Measurements from ENCODE around the gene POLH. TPM values are rescaled to one million over a fixed set of nuclear protein-coding genes. Genes with fewer than 3 reads are reported as not detected.

The POLH gene
- total and polyA plus RNA-seq, 2 of the 4 experiments (the other 2 are of a cell fraction) = 13.3 to 26.0 TPM

DNA sequence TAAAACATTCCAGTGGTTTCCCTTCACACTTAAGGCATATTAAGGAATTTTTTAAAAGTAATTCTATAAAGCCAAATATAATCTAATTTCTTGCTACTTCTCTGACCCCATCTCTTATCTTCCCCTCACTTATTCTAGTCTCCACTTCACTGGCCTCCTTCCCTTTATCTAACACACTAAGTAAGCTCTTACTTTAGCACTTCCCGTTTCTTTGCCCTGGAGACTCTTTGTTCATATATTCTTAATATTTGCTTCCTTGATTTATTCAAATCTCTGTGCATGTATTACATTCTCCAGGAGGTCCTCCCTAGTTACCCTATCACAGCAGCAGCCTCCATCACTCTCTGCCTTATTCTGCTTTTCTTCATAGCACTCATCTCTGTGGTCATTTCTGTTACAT lies 32.8 kb downstream of the POLH start:
- no peaks in the 10 kb centered on the region for H3K27me3 ChIP-seq (ENCODE audit: control insufficient read depth, insufficient read depth, low read length)
- ChIA-PET POLR2A (ENCODE audit: unreplicated experiment) (no interaction called here), CTCF (interaction anchor here (0.6 to 1.6 kb wide), 3 partner anchors 11 to 470 kb away, joined by 3 to 8 read pairs (median 6); no protein-coding TSS in a partner anchor)
- no peak overlapping the region for H3K56ac ChIP-seq (ENCODE audit: extremely low read depth, insufficient read depth, low read length)
- no peak overlapping the region for H2BK120ac ChIP-seq (ENCODE audit: low read depth, low read length)
- H2BK5ac ChIP-seq (ENCODE audit: low read depth, low read length, poor library complexity, severe bottlenecking) = no peak overlapping the region
- H3K27ac ChIP-seq (ENCODE audit: insufficient read depth, low read length) = no peak overlapping the region
- H4K20me1 ChIP-seq (ENCODE audit: insufficient read depth, low read length) = peaks cover 4% of the 10 kb centered on the region; the same call in 1 of the 2 replicates
- no peak overlapping the region for H2AK9ac ChIP-seq (replicated peaks; ENCODE audit: low read depth, low read length, poor library complexity)
- H3K36me3 ChIP-seq (ENCODE audit: control insufficient read depth, insufficient read depth, low read length) = peaks cover 14% of the 10 kb centered on the region
- no peak overlapping the region for H3K4me2 ChIP-seq (ENCODE audit: low read depth, low read length)
- TF ChIP-seq, protein P1, sequence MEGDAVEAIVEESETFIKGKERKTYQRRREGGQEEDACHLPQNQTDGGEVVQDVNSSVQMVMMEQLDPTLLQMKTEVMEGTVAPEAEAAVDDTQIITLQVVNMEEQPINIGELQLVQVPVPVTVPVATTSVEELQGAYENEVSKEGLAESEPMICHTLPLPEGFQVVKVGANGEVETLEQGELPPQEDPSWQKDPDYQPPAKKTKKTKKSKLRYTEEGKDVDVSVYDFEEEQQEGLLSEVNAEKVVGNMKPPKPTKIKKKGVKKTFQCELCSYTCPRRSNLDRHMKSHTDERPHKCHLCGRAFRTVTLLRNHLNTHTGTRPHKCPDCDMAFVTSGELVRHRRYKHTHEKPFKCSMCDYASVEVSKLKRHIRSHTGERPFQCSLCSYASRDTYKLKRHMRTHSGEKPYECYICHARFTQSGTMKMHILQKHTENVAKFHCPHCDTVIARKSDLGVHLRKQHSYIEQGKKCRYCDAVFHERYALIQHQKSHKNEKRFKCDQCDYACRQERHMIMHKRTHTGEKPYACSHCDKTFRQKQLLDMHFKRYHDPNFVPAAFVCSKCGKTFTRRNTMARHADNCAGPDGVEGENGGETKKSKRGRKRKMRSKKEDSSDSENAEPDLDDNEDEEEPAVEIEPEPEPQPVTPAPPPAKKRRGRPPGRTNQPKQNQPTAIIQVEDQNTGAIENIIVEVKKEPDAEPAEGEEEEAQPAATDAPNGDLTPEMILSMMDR (conservative IDR thresholded peaks at IDR 0.05; ENCODE audit: low read depth, low read length) = no peak
- TF ChIP-seq RCOR1 (IDR thresholded peaks at IDR 0.05; ENCODE audit: insufficient replicate concordance, low read length) (no peak), MAZ (IDR thresholded peaks at IDR 0.05; ENCODE audit: borderline replicate concordance, low read depth, low read length) (no peak), FOS (IDR thresholded peaks at IDR 0.05; ENCODE audit: low read depth, low read length) (no peak), RAD21 (IDR thresholded peaks at IDR 0.05; ENCODE audit: low read length) (no peak), RFX5 (IDR thresholded peaks at IDR 0.05; ENCODE audit: low read depth, low read length) (no peak), CHD1 (IDR thresholded peaks at IDR 0.05; ENCODE audit: low read depth, low read length) (no peak), CEBPB (IDR thresholded peaks at IDR 0.05; ENCODE audit: low read depth, low read length) (no peak), BHLHE40 (IDR thresholded peaks at IDR 0.05; ENCODE audit: low read depth, low read length) (no peak), MXI1 (IDR thresholded peaks at IDR 0.05; ENCODE audit: borderline replicate concordance, low read depth, low read length) (no peak), SMC3 (IDR thresholded peaks at IDR 0.05; ENCODE audit: low read depth, low read length) (no peak), POLR2A (IDR thresholded peaks at IDR 0.05; ENCODE audit: low read depth, low read length) (no peak), MAFK (IDR thresholded peaks at IDR 0.05; ENCODE audit: low read depth, low read length) (no peak), NFE2L2 (IDR thresholded peaks at IDR 0.05; ENCODE audit: low read depth, low read length) (no peak)
- TF ChIP-seq, protein P2, sequence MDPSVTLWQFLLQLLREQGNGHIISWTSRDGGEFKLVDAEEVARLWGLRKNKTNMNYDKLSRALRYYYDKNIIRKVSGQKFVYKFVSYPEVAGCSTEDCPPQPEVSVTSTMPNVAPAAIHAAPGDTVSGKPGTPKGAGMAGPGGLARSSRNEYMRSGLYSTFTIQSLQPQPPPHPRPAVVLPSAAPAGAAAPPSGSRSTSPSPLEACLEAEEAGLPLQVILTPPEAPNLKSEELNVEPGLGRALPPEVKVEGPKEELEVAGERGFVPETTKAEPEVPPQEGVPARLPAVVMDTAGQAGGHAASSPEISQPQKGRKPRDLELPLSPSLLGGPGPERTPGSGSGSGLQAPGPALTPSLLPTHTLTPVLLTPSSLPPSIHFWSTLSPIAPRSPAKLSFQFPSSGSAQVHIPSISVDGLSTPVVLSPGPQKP (IDR thresholded peaks at IDR 0.05; ENCODE audit: borderline replicate concordance, low read depth, low read length) = no peak
- TF ChIP-seq, protein P3, sequence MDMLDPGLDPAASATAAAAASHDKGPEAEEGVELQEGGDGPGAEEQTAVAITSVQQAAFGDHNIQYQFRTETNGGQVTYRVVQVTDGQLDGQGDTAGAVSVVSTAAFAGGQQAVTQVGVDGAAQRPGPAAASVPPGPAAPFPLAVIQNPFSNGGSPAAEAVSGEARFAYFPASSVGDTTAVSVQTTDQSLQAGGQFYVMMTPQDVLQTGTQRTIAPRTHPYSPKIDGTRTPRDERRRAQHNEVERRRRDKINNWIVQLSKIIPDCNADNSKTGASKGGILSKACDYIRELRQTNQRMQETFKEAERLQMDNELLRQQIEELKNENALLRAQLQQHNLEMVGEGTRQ (IDR thresholded peaks at IDR 0.05; ENCODE audit: low read depth, low read length) = no peak
- dilution Hi-C loops (cut with HindIII; ENCODE audit: low sequenced_read_pairs, unreplicated experiment) (no loop called here), intact Hi-C loops (cut with micrococcal nuclease) (loop anchor here (1.0 kb wide), 2 partner anchors 164 to 470 kb away; no protein-coding TSS in a partner anchor), in situ Hi-C loops (cut with MboI; ENCODE audit: low sequenced_read_pairs) (loop anchor here (10.0 kb wide), 1 partner anchor 466 kb away; no protein-coding TSS in a partner anchor)
- no peak for ATAC-seq (ENCODE audit: low read depth)
- BruUV-seq (replicated peaks) = no TSS peak
- H3K79me1 ChIP-seq (ENCODE audit: low read depth in 1 of 2, low read length in 2 of 2) = peaks cover 5 to 15% of the 10 kb centered on the region in 2 experiments
- no peak overlapping the region; the same call in 1 of the 2 replicates for H3K9ac ChIP-seq (ENCODE audit: low read depth, low read length)
- H3K9me1 ChIP-seq (ENCODE audit: insufficient read depth, low read length) = no peaks in the 10 kb centered on the region
- no peak overlapping the region for H2AK5ac ChIP-seq (ENCODE audit: low read depth, low read length)
- H3K18ac ChIP-seq (ENCODE audit: low read depth, low read length) = no peak overlapping the region
- no peak for DNase-seq
- no peaks in the 10 kb centered on the region for H3K9me3 ChIP-seq (ENCODE audit: control insufficient read depth, insufficient read depth, low read length)
- H2AFZ ChIP-seq (replicated peaks; ENCODE audit: low read length, poor library complexity) = no peak overlapping the region
- H3K23ac ChIP-seq (ENCODE audit: low read depth, low read length) = no peak overlapping the region
- no peak overlapping the region for H2BK15ac ChIP-seq (ENCODE audit: low read depth, low read length)
- no peak overlapping the region for H4K5ac ChIP-seq (ENCODE audit: low read depth, low read length)
- H3K4ac ChIP-seq (ENCODE audit: low read depth, low read length) = no peak overlapping the region
- WGBS, 2 experiments (ENCODE audit: extremely low coverage in 2 of 2, insufficient read length in 1 of 2) = no CpG with 5 or more reads among the region's 1 CpG
- H3K4me3 ChIP-seq (ENCODE audit: insufficient read depth, low read depth, low read length) = no peak overlapping the region
- no peaks in the 10 kb centered on the region for H3K4me1 ChIP-seq (ENCODE audit: control insufficient read depth, insufficient read depth, low read length)
- H4K91ac ChIP-seq (ENCODE audit: insufficient read depth, low read depth, low read length) = no peak overlapping the region
- no peak overlapping the region for H4K8ac ChIP-seq (ENCODE audit: low read depth in 2 of 2, low read length in 2 of 2)
- H3K14ac ChIP-seq (replicated peaks; ENCODE audit: low read depth, low read length) = no peak overlapping the region
- H2BK20ac ChIP-seq (ENCODE audit: low read depth, low read length) = no peak overlapping the region
